Inflammatory macrophage treated with lipopolysaccharide for 1 hour (primary cell): ENCODE data around the gene TP53INP2.

Experiments
- DNase-seq, 2 donors: peaks; one replicate each; pipeline ENCODE4 v3.0.0-alpha.2; 2020 to 2022

Gene TP53INP2

DNA sequence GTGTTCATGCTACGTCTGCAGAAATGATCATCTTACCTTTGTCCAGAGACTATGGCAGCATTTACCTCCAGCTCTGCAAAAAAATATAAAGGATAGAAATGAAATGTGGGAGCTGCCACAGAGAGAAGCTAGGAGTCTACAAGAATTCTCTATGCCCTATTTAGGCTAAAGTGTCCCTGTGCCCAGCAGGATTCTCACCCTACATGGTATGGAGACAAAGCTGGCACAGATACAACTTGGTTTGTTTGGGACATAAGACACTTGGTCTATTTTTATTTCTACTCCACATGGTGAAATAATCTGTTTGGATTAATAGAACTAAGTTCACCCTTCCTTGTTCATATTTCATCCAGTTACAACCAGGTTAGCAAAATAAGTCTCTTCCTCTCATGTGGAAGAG lies 28.4 kb downstream of the TP53INP2 start:
- no peak for DNase-seq

DNA sequence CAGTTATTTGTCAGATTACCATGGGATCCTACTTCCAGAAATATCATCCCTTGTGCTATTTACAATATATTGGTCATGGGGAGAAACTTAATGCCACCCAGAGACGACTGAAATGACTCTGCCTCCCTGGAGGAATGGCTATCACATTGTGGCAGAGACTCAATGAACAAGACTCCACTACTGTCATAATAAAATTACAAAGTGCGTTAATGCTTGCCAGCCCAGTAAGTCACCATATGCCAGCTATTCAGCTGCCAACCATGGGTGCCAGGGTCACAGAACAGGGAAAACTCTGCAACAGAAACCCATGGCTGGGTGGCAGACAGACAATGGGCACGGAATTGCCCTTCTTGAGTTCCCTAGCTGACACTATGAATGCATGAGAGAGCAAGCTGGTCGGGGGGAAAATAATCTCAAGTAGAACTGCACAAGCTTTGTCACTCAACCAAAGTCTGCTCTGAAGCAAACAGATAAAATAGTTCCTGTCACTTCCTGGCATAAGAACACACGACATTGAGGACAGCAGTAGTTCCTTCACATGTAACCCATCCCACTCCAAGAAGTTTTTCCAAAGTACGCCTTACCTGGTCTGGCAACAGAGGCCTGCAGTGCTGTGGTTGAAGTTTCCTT lies 32.1 kb downstream of the TP53INP2 start:
- no peak for DNase-seq

- no peak for DNase-seq
These were observed 38.9 kb downstream of the TP53INP2 start for GRCh38 chr20:34743039-34743438.

DNA sequence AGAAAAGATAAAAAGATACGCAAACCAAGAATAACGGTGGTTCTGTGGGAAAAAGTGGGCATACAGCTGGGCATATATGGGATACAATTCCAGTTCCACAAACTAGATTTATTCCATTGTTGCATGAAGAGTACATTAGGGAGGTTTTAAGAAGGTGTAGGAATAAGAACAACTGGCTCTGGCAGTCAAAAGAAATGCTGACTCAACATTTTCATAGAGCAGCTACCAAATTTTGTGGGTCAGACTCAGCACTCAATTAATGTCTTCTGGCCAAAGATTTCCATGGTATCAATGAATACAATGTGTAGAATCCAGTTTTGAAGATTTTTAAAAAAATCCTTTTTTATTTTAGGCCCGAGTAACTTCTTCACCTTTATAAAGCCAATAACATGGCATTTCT lies 40.2 kb downstream of the TP53INP2 start:
- no peak for DNase-seq

DNA sequence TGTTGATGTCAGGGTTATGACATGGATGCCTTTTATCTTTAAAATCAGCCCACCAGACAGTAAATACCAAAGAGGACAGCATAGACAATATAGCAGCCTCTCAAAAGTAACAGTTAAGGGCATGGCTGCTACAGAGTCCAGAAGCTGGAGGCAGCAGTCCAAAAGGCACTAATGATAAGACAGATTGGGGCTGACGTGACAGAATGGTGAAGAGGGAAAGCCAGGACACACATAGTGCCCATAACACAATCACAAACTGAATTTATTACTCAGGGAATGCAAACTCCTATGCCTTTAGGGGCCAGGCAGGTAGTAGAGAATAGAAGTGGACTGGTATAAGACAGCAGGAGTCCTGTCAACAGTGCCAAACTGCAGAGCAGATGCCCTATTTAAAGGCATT lies 40.7 kb downstream of the TP53INP2 start:
- DNase-seq, result no peak

DNA sequence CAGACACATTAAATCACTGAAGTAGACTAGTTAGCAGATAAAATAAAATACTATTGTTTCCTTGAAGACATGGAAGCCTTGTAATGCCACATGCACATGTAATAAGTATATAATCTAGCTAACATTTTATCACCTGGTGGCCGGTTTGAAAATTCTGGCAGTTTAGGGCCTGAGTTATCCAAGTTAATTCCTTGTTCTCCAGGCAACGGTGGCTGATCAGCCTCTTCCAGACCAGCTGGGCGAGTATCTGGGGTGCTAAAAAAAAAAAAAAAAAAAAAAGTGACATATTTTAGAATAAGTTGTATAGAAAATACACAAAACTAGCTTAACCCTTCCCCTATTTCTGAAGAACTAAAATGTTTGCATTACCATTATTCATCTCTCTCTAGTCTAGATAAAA lies 42.5 kb downstream of the TP53INP2 start:
- DNase-seq, result no peak

GRCh38 chr20:34747479-34747878 lies 43.3 kb downstream of the TP53INP2 start:
- no peak for DNase-seq

- no peak for DNase-seq
These were observed 44.6 kb downstream of the TP53INP2 start for GRCh38 chr20:34748709-34749108.

- no peak for DNase-seq
These were observed 46.3 kb downstream of the TP53INP2 start for GRCh38 chr20:34750484-34750883.

DNA sequence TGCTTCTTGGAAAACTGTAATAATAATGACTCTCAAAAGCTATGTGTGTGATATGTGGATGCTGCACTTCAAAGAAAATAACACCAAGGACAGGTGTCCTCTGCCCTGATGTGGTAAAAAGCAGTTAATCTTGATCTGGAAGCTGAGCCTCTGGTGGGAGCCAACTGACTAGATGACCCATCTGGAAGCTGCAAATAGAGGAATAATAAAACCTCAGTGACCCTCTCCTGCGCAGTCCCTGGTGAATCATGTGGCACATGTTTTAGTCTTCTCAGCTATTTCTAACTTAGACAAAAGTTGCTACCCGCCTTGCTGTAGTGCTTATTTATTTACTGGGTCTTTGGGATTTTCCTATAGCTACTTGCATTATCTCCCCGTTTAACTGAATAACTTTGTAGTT lies 47.3 kb downstream of the TP53INP2 start:
- DNase-seq, result no peak

- no peak for DNase-seq
These were observed 49.7 kb downstream of the TP53INP2 start for GRCh38 chr20:34753706-34754461.

DNA sequence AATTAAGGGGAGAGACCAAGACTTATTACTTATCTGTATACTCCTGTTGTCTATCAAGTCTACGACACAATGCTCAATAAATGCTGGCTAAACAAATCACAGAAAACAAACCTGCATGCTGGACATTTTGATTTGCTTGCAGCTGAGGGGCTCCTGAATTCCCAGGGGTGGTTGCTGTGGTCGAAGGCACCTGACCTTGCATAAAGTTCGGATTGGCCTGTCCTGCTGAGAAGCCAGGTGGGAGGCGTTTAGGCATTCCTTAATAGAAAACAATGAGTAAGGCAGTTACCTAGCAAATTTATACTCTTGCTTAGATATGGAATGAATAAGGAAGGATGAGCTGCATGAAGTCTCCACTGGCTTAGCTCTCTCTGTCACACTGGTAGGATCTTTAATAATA lies 50.5 kb downstream of the TP53INP2 start:
- DNase-seq, result no peak

- DNase-seq, result no peak
These were observed 51.2 kb downstream of the TP53INP2 start for GRCh38 chr20:34755367-34755766.

DNA sequence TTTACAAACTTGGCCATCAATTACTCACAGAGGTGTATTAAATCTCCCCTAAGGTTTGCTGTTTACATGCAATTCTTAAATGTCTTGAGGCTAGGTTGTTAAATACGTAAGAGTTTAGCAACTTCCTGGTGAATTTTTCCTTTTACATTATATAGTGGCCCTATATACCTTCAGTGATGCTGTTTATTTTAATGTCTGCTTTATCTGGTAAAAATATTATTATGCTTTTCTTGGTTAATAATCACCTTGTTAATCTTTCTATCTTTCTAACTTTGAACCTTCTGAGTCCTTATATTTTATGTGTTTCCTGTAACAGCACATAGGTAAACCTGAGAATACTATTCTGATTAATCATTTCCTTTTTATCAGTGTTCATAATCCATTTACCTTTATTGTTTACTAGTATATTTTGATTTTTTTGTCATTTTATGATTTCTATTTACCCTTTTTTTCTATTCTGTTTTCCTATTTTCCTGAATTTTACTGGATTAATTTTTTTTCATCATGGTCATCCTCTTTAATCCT lies 57.9 kb downstream of the TP53INP2 start:
- no peak for DNase-seq
